GM19328 (cell line): ENCODE results near the gene NCS1.
"Not testable (repeated sequence)": the region's sequence is repeated elsewhere in the genome, so short reads cannot be mapped to it uniquely, and the experiment has no call there.

Source experiments
- ATAC-seq: cut with Tn5 transposase; IDR thresholded peaks from one replicate; pipeline ENCODE4 v1.9.1; 2021; ENCODE audit warnings: mild to moderate bottlenecking, moderate library complexity; ENCODE audit not compliant: unreplicated experiment

NCS1 gene

GRCh38 chr9:130259044-130259443, 86.8 kb downstream of the NCS1 start:
- ATAC-seq, result no peak

GRCh38 chr9:130260816-130261765, 88.9 kb downstream of the NCS1 start:
- no peak for ATAC-seq

GRCh38 chr9:130262061-130262745, 90.0 kb downstream of the NCS1 start:
- ATAC-seq, result no peak

GRCh38 chr9:130262771-130263170, 90.6 kb downstream of the NCS1 start:
- no peak for ATAC-seq

DNA sequence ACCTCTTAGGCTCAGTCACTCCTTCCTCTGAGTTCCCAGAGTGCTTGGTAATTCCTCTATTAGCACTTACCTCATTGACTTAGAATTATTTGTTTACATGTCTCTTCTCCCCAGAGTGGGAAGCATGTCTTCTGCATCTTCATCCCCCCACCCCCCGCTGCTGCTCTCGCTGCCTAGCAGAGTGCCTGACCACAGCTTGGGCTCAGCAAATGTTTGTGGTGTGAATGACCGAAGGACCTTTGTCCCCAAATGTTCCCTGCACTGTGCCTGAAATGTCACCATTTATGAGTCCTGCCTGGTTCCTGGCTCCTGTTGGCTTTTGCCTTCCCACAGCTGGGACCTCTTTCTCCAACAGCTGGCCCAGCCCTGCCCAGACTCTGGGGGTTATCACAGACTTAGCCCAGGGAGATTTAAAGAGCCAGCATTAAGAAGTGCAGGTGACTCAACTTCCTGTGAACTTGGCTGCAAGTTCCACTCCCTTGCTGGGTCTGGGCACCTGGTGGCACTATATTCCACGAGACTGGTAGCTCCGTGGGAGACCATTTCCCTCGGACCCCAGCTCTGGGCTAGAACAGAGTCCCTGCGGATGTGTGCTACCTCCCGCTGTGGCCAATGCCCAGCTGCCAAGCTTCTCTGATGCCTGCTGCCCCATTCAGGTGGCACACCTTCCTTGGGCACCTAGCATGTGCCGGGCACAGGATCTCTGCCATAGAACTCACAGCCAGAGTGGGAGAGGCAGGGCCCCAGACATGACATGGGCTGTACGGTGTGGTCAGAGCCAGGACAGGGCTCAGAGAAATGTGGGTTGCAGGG, 91.6 kb downstream of the NCS1 start:
- ATAC-seq, result no peak

GRCh38 chr9:130264414-130265350, 92.5 kb downstream of the NCS1 start:
- ATAC-seq, result no peak

- no peak for ATAC-seq
Observed at GRCh38 chr9:130265431-130266235, 93.4 kb downstream of the NCS1 start, which contains the start of gene HMCN2. HMCN2 (plus strand) TSS chr9:130265760; CDS start chr9:130265879, 119 bp downstream.

GRCh38 chr9:130266236-130267098, 94.3 kb downstream of the NCS1 start:
- no peak for ATAC-seq

GRCh38 chr9:130267930-130268329, 95.7 kb downstream of the NCS1 start:
- ATAC-seq, result no peak

DNA sequence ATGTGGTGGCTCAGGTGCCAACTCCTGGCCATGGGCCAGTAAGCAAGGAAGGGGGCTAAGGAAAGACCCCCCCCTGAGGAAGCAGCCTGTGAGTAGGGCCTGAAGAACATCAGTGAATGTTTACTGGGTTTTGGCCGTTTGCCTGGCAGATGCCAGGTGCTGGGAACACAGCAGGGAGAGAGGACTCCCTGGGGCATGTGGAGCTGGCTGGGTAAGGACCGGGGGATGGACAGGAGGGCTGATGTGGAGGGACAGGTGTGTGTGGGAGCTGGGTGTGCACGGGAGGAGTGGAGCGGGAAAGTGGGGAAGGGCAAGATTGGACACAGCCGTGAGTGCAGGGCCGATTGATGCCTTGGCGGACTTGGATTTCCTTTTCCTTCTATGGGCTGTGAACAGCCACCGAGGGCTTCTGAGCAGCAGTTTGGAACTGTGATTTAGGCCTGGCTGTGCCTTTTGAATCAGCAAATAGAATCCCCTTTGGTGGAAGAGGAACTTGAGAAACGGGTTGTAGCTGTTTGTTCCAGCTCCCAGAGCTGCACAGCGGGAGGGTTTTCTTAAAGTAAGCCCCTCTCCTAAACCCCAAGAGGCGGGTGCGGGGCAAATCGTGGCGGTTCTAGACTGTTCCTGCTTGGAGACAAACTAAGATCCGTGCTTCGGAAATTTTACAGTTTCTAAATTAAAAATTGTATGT, 96.5 kb downstream of the NCS1 start:
- ATAC-seq, result no peak

- no peak for ATAC-seq
Observed at GRCh38 chr9:130271473-130271872, 99.3 kb downstream of the NCS1 start.

GRCh38 chr9:130275156-130275555, 103.0 kb downstream of the NCS1 start:
- ATAC-seq, result no peak

DNA sequence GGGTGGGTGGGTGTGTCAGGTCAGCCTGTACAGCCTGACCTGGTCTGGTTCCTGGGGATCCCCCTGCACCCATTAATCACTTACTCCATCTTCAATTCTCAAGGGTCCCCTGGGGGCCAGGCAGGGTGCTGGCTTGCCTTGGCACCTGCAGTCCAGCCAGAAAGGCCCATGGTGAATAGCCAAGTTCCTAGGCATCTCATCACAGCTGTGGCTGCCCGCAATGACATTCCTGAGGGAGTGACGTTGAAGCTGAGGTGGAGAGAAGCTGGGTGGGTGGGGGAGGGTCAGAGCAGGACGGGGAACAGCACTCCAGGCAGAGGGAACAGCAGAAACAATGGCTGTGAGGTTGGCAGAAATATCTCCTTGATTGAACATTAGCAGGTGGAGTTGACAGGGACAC, 103.9 kb downstream of the NCS1 start:
- no peak for ATAC-seq

DNA sequence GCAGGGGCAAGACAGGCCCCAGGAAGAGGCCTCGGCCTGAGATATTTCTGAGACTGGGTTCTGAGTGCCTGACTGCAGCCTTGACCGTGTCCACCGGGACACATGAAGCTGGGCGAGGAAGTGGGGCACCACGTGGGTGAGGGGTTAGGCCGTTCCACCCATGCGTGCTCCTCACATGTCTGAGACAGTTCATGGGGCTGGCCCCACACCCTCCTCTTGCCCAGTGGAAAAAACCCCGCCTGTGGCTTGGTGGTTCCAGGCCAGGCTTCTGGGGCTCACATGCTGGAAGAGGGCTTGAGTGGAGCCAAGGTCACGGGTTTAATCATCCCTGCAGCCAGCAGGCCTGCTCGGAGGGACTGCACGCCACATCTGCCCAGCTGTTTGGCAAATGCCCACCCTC, 104.8 kb downstream of the NCS1 start:
- ATAC-seq, result no peak

- not testable (repeated sequence) for ATAC-seq
Observed at GRCh38 chr9:130277525-130277924, 105.3 kb downstream of the NCS1 start.

DNA sequence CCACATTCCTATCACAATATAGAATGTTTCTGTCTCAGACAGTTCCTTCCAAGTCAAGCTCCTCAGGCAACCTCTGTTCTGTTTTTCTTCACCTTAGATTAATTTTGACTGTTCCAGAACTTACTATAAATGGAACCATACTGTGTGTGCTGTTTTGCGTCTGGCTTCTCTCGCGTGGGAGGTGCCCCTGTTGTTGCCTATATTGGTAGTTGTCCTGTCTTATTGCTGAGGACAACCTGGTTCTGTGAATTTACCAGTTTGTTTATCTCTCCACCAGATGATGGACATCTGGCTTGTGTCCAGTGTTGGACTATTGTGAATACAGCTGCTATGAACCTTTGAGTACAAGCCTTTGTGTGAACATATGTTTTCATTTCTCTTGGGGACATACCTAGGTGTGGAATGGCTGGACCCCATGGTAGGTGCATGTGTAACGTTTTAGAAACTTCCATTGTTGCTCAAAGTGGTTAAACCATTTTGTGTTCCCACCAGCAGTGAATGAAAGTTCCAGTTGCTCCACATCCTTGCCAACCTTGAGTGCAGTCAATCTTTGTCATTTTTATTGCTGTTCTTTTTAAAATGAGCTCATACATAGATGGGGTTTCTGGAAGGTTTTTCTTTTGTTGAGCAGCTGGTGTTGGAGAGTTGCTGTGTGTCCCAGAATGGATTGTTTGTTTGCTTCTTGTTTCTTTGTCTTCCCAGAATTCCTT, 111.5 kb downstream of the NCS1 start:
- no peak for ATAC-seq

GRCh38 chr9:130284249-130284625, 112.0 kb downstream of the NCS1 start:
- no peak for ATAC-seq
